ENCODE measurements around the gene ATG7. TPM values are rescaled to one million over a fixed set of nuclear protein-coding genes. Genes with fewer than 3 reads are reported as not detected.

Gene ATG7
- polyA plus RNA-seq, 6 donors from 2014 or later = 15.5 to 36.9 (median 18.4) TPM

GRCh38 chr3:11269007-11269406 is 3.2 kb upstream of the ATG7 start:
- ATAC-seq (ENCODE audit: low read depth in 2 of 2) (no peak), DNase-seq (no peak)
- Mint-ChIP-seq H3K27ac (peak overlapping the region in 1 of 6 donors; percentile 65), H3K4me1 (peaks cover 15 to 24% (median 18%) of the 10 kb centered on the region in 3 donors), H3K27me3 (peaks cover 14 to 25% (median 23%) of the 10 kb centered on the region in 3 donors), H3K9me3 (no peaks in the 10 kb centered on the region), H3K4me3 (no peak overlapping the region), H3K36me3 (no peaks in the 10 kb centered on the region)

GRCh38 chr3:11272906-11273574 is 843 bp downstream of the ATG7 start:
- peak; percentile 3 for DNase-seq

GRCh38 chr3:11273891-11274291 is 1.7 kb downstream of the ATG7 start:
- Mint-ChIP-seq H3K4me1 (peaks cover 41 to 55% (median 45%) of the 10 kb centered on the region in 3 donors), H3K27ac (peak overlapping the region; percentile 15 to 100 (median 99)), H3K9me3 (peaks cover 0 to 8% (median 2%) of the 10 kb centered on the region in 7 donors), H3K36me3 (peaks cover 14 to 18% of the 10 kb centered on the region in 2 donors), H3K4me3 (peak overlapping the region in 6 of 8 donors; percentile 4 to 97 (median 94)), H3K27me3 (no peaks in the 10 kb centered on the region)
- DNase-seq (no peak), ATAC-seq (ENCODE audit: low read depth in 2 of 2) (no peak)

More at GRCh38 chr3:11272906-11273574, 843 bp downstream of the ATG7 start:
- Mint-ChIP-seq H3K36me3 (peaks cover 14 to 18% of the 10 kb centered on the region in 2 donors), H3K4me1 (peaks cover 41 to 52% (median 45%) of the 10 kb centered on the region in 3 donors), H3K9me3 (peaks cover 0 to 8% (median 2%) of the 10 kb centered on the region in 7 donors), H3K4me3 (peak overlapping the region; percentile 85 to 99 (median 96)), H3K27me3 (no peaks in the 10 kb centered on the region), H3K27ac (peak overlapping the region; percentile 99 to 100 (median 100))
- peak in 1 of 2 donors; percentile 8 for ATAC-seq (ENCODE audit: low read depth in 2 of 2)

DNA sequence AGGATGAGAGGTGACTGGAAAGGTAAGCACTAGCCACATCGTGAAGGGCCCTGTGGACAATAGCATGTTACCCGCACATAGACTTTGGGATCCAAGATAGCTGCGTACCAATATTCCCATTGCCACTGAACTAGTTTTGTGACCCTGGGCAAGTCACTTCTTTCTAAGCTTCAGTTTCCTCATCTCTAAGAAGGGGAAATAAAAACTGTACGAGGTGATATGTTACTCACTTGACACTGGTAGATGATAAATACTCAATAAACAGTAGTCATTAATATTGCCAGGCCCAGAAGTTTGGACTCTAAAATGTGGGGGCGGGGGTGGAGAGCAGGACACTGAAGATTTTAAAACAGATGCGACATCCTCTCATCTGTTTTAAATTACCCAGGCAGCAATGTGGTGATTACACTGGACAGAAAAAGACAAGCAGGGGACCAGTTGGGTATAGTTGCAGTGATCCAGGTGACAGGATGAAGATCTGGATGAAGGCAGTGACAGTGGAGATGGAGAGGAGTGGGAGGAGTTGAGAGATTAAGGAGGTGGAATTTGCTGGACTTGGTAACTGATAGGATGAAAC is 2.5 kb downstream of the ATG7 start:
- H3K36me3 Mint-ChIP-seq = peaks cover 14 to 18% of the 10 kb centered on the region in 2 donors
- no peaks in the 10 kb centered on the region for H3K27me3 Mint-ChIP-seq
- peaks cover 0 to 8% (median 2%) of the 10 kb centered on the region in 7 donors for H3K9me3 Mint-ChIP-seq
- no peak for DNase-seq
- peak overlapping the region in 5 of 6 donors; percentile 15 to 100 (median 82) for H3K27ac Mint-ChIP-seq
- H3K4me1 Mint-ChIP-seq = peaks cover 41 to 55% (median 45%) of the 10 kb centered on the region in 3 donors
- peak overlapping the region in 5 of 8 donors; percentile 8 to 95 (median 47) for H3K4me3 Mint-ChIP-seq
- ATAC-seq (ENCODE audit: low read depth in 2 of 2) = no peak

GRCh38 chr3:11275926-11276325 is 3.7 kb downstream of the ATG7 start:
- Mint-ChIP-seq H3K4me3 (peak overlapping the region in 2 of 8 donors; percentile 61 to 81), H3K27me3 (no peaks in the 10 kb centered on the region), H3K27ac (peak overlapping the region in 4 of 6 donors; percentile 0 to 86 (median 42)), H3K9me3 (peaks cover 0 to 8% (median 2%) of the 10 kb centered on the region in 7 donors), H3K36me3 (peaks cover 14 to 18% of the 10 kb centered on the region in 2 donors), H3K4me1 (peaks cover 41 to 55% (median 45%) of the 10 kb centered on the region in 3 donors)
- no peak for DNase-seq
- ATAC-seq (ENCODE audit: low read depth in 2 of 2) = no peak

DNA sequence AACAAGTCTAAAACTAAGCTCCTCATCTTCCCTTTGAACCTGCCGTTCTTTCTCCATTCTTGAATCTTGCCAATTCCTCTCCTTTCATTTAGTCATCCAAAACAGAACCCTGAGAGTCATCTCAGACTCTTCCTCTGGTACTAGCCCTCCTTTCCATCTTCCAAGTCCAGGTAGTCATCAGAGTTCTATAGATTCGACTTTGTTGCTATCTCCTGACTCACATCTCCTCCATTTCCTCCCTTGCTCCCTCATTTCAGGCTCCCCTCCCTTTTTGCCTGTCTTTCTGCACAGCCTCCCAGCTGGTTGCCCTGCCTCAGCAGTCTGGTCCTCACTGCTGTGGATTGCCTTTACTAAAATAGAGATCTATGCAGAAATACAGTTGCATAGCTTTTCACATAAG is 4.7 kb downstream of the ATG7 start:
- H3K4me3 Mint-ChIP-seq = peak overlapping the region in 2 of 8 donors; percentile 30 to 61
- peaks cover 40 to 51% (median 43%) of the 10 kb centered on the region in 3 donors for H3K4me1 Mint-ChIP-seq
- H3K27me3 Mint-ChIP-seq = no peaks in the 10 kb centered on the region
- H3K36me3 Mint-ChIP-seq = peaks cover 14 to 18% of the 10 kb centered on the region in 2 donors
- H3K27ac Mint-ChIP-seq = peak overlapping the region in 2 of 6 donors; percentile 6 to 61
- ATAC-seq (ENCODE audit: low read depth in 2 of 2) = no peak
- no peak for DNase-seq
- peaks cover 0 to 8% (median 2%) of the 10 kb centered on the region in 7 donors for H3K9me3 Mint-ChIP-seq

DNA sequence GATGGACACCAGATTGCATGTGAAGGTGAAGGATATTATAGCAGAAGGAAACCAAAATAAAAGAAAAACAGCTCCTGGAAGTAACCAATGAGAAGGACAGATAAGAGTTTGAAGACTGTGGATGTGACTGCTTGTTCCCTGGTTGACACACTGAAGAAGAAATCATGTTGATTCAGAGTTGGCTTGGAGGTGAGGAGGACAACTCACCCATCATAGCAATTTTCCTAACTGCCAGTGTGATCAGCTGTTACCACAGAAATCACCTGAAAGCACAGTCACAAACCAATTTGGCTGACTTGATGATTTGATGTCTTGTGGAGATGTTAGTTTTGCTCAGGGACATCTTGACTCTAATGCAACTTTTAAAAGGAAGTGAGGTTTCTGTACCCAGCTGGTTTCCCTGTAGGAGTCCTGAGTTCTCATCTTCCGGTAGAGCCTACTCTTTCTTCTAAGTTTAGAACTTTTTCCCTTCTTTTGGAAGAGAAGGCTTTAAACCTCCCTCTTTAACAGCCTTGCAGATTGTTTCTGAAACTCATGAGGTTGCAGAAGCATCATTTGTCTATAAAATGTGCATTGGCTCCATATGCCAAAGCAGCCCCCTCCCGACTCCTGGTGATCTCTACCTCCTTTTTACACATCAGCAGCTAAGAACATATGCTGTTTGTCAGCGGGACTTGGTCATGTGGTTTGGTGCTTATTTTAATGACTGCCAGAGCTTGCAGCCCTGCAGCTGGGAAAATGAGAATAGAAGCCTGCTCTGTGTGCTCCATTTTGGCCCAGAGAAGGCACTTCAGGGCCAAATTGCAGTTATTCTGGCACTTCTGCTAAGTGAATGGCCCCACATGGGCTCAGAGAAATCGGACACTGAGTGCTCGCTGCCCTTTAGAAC is 10.3 kb downstream of the ATG7 start:
- no peak for ATAC-seq (ENCODE audit: low read depth in 2 of 2)
- Mint-ChIP-seq H3K4me1 (peaks cover 6 to 13% (median 10%) of the 10 kb centered on the region in 3 donors), H3K9me3 (peaks cover 0 to under 1% (median 0%) of the 10 kb centered on the region in 7 donors), H3K36me3 (peaks cover 0 to 8% of the 10 kb centered on the region in 2 donors), H3K27ac (peak overlapping the region in 2 of 6 donors; percentile 36 to 92), H3K27me3 (no peaks in the 10 kb centered on the region), H3K4me3 (no peak overlapping the region)
- no peak for DNase-seq

- Mint-ChIP-seq H3K36me3 (peaks cover 0 to 8% of the 10 kb centered on the region in 2 donors), H3K9me3 (no peaks in the 10 kb centered on the region), H3K27me3 (no peaks in the 10 kb centered on the region), H3K27ac (peak overlapping the region in 1 of 6 donors; percentile 69), H3K4me1 (peaks cover 10 to 19% (median 15%) of the 10 kb centered on the region in 3 donors), H3K4me3 (no peak overlapping the region)
- ATAC-seq (ENCODE audit: low read depth in 2 of 2) = no peak
- no peak for DNase-seq
These were observed 10.9 kb downstream of the ATG7 start for GRCh38 chr3:11283139-11283475.

DNA sequence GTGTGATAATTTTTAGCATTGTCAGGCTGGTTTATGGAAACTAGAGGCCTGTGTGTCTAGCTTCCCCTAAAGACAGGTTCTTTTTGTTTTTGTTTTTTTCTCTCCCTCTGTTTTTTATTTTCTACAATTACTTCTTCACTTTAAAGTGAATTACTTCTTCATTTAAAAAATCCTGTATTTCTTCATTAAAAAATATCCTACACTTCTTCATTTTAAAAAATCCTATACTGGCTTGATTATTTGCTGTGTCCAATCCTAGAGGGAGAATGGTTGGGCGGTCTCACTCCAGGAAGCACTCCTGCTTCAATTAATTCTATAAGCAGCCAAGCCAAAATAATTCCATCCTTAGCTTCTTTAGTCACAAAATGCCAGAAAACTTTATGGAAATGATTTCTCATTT is 11.8 kb downstream of the ATG7 start:
- Mint-ChIP-seq H3K4me3 (no peak overlapping the region), H3K36me3 (peaks cover 0 to 8% of the 10 kb centered on the region in 2 donors), H3K27ac (peak overlapping the region in 3 of 6 donors; percentile 12 to 57 (median 38)), H3K9me3 (no peaks in the 10 kb centered on the region), H3K27me3 (no peaks in the 10 kb centered on the region), H3K4me1 (peaks cover 19 to 28% (median 21%) of the 10 kb centered on the region in 3 donors)
- DNase-seq (no peak), ATAC-seq (ENCODE audit: low read depth in 2 of 2) (no peak)

- Mint-ChIP-seq H3K4me3 (no peak overlapping the region), H3K4me1 (peaks cover 31 to 43% (median 35%) of the 10 kb centered on the region in 3 donors), H3K9me3 (peaks cover 0 to 2% (median 0%) of the 10 kb centered on the region in 7 donors), H3K27me3 (no peaks in the 10 kb centered on the region), H3K27ac (peak overlapping the region in 3 of 6 donors; percentile 50 to 98 (median 68)), H3K36me3 (peaks cover 0 to 8% of the 10 kb centered on the region in 2 donors)
- no peak for ATAC-seq (ENCODE audit: low read depth in 2 of 2)
- no peak for DNase-seq
These were observed 13.3 kb downstream of the ATG7 start for GRCh38 chr3:11285471-11285870.

DNA sequence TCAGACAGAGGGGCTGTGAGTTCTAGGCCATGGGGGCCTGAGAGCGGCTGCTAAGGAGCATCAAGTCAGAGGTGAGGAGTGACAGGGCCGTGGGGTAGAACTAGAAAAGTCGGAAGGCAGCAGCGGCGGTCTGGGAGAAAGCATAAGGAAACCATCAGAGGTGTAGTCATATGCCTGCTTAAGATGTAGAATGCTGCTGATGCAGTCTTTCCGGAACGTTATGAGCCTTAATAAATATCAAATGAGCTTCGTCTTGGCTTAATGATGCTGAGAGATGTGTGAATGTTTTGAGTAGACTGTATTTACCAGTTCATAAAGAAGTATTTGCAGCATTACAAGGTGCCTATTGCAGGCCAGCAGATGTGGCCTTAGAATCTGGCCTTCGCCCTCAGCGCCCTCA is 15.2 kb downstream of the ATG7 start:
- peak overlapping the region; percentile 92 to 99 (median 98) for H3K27ac Mint-ChIP-seq
- H3K27me3 Mint-ChIP-seq = no peaks in the 10 kb centered on the region
- peak overlapping the region in 2 of 8 donors; percentile 52 to 67 for H3K4me3 Mint-ChIP-seq
- no peak for ATAC-seq (ENCODE audit: low read depth in 2 of 2)
- H3K9me3 Mint-ChIP-seq = peaks cover 0 to 2% (median 0%) of the 10 kb centered on the region in 7 donors
- peaks cover 0 to 8% of the 10 kb centered on the region in 2 donors for H3K36me3 Mint-ChIP-seq
- DNase-seq = no peak
- H3K4me1 Mint-ChIP-seq = peaks cover 44 to 59% (median 54%) of the 10 kb centered on the region in 3 donors

DNA sequence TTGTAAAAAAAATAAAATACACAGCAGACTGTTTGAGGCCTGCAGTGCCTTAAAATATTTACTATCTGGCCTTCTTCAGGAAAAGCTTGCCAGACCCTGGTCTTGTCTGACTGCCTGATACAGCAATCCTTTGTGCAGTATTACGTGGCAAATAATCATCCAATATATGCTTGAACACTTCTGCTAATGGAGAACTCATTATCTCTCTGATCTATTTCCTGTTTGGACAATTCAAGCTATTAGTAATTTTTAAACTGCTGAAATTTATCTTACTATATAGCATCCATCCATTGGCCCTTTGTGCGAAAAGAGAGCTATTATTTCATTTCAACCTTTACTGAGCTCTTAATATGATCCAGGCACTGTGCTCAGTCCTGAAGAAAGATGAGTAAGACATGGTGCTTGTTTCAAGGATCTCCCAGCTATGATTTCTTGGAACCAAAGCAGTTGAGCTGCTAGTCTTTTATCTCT is 15.9 kb downstream of the ATG7 start:
- H3K27ac Mint-ChIP-seq = peak overlapping the region; percentile 93 to 99 (median 98)
- ATAC-seq (ENCODE audit: low read depth in 2 of 2) (no peak), DNase-seq (no peak)
- peak overlapping the region in 3 of 8 donors; percentile 69 to 78 (median 74) for H3K4me3 Mint-ChIP-seq
- H3K9me3 Mint-ChIP-seq = peaks cover 0 to 2% (median 0%) of the 10 kb centered on the region in 7 donors
- H3K36me3 Mint-ChIP-seq = peaks cover 0 to 8% of the 10 kb centered on the region in 2 donors
- peaks cover 48 to 59% (median 54%) of the 10 kb centered on the region in 3 donors for H3K4me1 Mint-ChIP-seq
- H3K27me3 Mint-ChIP-seq = no peaks in the 10 kb centered on the region
